A549 treated with AZD2906 at 1 μM for 4 hours (cell line): ENCODE measurements around the gene OR4F6. TPM values are rescaled to one million over a fixed set of nuclear protein-coding genes. Genes with fewer than 3 reads are reported as not detected.

Experiments used
- total RNA-seq: library from RNA; stranded (reverse); fragments of 200-300 nt; extraction: Qiagen RNA extraction; gene quantifications from 5 replicates; pipeline ENCODE4 v1.2.3, GENCODE V29; 2022

Gene OR4F6
- total RNA-seq: not detected in 5 replicates

GRCh38 chr15:101803209-101803608, at the start of gene OR4F6:
Gene OR4F6 (plus strand): TSS chr15:101803509. CDS start chr15:101805720, 2,211 bp downstream.

GRCh38 chr15:101811902-101812301, 8.6 kb downstream of the OR4F6 start, which contains the start of gene OR4F15:
Gene OR4F15 (plus strand): TSS chr15:101812202. CDS start chr15:101818187, 5,985 bp downstream.

Other genes with a start within 250 kb of the OR4F6 start
- gene TM2D3, start 151.1 kb upstream of the OR4F6 start, total RNA-seq: 32.1 to 38.9 TPM (median 33.3 TPM) in 5 replicates
- 6.6 to 8.9 TPM (median 7.9 TPM) in 5 replicates for gene TARS3, start 79.0 kb upstream of the OR4F6 start, total RNA-seq
- gene OR4F15, start 8.7 kb downstream of the OR4F6 start, total RNA-seq: not detected in 5 replicates